GM18526 (cell line): Measurements from ENCODE around the gene STPG4.

Experiments
- POLR2A ChIP-seq: IDR thresholded peaks from 3 replicates; pipeline ENCODE4 v1.6.1; 2011; ENCODE audit not compliant: insufficient read length; ENCODE audit errors: extremely low read depth

The STPG4 gene

DNA sequence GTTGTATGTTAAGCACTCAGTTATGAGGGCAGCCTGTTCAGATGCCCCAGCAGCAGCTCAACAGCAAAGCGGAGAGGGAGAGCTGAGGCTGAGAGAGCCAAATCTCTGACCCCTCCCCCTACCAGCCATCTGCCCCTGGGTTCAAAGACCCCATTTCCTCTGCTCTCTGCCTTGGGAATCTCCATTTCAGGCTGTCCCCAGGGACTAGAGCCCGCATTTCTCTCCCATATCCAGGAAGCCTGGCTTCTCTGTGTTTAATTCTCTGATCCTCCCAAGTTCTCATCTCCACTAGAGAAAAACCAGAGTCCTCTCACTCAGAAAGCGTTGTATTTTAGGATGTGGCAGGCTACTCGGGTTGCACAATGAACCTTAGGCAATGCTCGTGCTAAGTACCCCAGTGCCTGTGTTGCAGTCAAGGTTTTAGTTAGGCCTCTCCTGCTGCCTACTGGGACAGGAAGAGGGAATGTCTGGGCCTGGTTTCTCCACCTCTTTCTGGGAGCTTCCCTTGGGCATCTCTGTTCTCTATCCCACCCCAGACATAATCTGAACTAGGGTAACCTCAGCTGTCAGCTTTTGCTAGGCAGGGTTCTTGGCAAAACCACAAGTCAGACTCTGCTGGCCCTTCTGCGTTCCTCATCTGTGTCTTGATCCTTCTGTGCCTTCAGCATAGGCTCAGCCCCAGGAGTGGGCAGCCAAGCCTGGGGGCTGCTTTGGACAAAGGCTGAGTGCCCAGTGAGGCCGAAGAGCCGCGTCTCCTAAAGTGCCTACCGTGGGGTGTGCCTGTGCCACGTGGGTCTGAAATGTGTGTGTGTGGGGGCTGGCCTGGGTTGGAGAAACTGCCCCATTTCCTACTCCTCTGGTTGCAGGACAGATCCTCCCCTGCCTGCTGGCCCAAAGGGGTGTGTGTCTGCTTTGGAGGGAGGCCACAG lies 96.8 kb downstream of the STPG4 start:
- TF ChIP-seq POLR2A = no peak

DNA sequence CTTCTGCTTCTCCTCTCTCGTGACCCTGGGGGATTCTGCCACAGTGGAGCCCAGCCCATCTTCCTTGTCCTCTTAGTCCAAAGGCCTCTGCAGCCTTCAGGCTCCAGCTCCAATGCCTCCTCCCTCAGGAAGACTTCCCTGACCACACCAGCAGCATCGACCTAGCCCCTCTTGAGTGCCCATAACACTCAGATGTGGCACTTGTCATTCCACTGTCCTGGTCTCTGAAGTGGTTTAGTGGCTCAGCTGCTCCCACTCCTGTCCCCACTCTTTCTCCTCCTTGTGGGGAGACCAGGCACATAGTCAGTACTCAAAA lies 97.5 kb downstream of the STPG4 start:
- TF ChIP-seq POLR2A = no peak

DNA sequence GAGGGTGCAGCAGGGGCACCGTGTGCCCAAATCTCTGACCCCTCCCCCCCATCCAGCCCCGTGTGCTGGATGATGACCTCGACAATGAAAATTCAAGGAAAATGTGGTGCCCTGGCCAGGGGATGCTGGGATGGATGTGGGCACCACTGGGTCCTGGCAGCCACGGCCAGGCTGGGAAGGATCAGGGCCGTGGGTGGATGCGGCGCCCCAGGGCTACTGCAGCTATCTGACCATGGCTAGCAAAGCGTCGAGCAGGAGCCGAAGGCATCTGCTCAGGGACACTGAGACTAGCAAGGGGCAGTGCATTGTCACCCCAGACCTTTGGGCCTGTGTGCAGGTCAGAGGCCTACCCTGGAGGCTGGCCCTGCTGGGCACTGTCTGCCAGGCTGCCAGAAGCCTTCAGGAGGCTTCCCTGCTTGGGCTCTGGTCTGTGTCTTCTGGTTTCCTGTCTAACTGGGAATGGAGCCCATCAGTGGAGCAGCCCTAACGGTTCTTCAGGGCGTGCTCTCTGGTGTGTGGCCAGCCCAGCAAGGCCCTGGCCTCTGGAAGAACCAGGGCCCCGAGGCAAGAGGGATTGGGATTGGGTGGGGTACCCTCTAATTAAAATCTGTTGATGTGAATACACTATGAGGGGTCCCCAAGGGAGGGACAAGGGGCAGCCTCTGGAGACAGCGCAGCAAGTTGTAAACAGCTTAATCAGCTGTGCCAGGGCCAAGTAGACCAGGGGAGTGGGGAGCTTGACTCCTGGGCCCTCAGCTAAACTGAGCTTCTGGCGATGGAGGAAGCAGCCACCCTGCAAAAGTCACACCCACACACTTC lies 98.0 kb downstream of the STPG4 start:
- no peak for TF ChIP-seq POLR2A

DNA sequence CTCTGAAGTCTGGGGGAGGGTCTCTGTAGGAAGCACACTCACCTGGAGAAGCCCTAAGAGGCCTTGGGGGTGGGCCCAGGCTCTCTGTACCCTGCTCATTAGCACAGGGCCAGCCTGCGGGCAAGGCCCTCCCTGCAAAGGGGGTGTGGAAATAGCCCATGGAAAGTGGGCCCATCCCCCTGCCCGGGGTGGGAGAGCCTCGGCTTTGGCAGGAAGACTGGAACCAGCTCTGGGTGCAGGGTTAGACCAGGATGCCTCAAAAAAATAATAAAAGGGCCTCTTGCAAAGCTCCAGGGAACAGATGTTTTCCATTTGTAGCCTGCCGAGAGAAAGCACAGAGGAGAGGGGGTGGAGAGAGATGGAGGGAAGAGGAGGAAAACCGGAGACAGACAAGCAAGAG lies 98.7 kb downstream of the STPG4 start:
- TF ChIP-seq POLR2A = no peak

DNA sequence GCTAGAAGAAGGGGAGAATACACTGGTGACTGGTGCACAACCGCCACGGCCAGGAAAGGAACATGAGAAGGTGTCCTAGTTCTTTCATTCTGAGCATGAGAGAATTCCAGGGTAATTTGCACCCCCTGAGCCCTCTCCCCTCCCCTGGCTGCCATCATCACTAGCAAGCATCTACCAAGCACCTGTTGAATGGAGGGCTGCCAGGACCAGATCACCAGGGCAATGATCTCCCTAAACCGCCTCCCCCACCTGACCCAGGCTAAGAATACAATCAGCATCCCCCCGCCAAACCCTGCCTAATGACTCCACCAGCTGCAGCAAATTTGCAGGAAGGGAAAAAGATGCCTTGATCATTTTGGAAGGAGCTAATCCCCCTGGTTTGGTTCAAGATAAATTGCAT lies 100.2 kb downstream of the STPG4 start:
- no peak for TF ChIP-seq POLR2A

DNA sequence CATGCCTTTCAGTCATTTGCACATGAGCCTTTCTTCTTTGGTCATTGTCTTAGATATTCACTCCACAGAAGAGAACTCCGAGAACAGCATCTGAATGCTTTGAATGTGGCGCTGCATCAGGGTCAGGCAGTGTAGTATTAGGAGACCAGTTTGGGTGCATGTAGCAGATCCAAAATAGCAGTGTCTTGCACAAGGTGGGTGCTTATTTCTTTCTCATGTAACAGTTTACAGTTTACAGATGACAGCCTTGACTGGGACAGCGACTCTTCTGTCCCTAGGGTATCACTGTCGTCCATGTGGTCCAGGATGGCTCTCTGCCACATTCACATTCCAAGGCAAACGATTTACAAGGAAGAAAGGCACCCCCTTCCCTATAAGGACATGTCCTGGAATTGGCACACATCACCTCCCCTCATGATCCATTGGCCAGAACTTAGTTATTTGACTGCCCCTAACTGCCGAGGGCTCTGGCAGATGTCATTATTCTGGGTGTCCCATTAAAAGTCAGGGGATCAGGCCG lies 101.0 kb downstream of the STPG4 start:
- TF ChIP-seq POLR2A = no peak

DNA sequence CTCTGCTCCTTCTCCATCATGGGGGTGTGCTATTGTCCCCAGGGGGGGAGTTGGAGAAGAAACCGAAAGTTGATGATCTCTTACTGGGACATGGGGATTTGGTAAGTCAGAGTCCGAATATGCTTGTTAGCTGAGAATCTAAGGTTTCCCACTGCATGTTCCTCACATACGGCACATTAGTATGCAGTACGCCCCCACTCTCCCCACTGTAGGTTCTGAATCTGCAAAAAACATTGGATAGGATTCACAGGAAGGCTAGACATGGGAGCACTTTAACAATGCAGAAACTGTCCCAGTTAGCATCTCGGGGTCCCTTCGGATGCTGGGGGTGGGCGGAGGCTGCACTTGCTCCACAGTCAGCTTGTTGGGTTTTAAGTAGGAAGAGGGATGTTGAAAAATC lies 102.3 kb downstream of the STPG4 start:
- no peak for TF ChIP-seq POLR2A

DNA sequence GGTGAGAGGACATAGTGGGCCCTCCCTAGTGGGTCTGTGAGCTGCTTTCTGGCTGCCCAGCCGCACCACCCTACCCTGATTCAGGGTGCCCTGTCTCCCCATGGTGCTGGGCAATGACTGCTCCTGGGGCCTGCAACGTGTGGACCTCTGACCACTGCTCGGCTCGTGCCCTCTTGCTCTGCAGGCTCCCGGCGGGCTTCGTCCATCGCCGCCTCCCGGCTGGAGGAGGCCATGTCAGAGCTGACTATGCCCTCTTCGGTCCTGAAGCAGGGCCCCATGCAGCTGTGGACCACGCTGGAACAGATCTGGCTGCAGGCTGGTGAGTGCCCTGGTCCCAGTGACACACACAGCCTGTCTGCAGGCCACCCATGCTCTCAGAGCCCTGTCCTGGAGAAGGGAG lies 103.5 kb downstream of the STPG4 start:
- no peak for TF ChIP-seq POLR2A

DNA sequence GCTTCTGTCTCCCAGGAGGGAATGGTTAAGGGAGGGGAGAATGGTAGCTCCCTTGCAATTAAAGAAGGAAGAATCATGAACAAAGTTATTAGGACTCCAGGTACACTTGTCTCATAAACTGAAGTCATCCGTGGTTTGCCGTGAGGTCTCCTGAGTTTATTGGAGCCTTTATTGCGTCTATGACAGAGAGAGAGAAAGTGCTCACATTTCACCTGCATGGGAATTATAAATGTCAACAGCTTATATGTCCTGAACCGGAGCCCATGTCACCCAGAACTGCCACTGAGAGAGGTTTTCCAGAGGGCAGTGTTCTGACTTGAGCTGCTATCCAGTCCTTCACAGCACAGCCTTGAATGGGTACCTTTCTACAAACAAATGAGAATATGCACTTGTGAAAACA lies 104.3 kb downstream of the STPG4 start:
- TF ChIP-seq POLR2A = no peak

DNA sequence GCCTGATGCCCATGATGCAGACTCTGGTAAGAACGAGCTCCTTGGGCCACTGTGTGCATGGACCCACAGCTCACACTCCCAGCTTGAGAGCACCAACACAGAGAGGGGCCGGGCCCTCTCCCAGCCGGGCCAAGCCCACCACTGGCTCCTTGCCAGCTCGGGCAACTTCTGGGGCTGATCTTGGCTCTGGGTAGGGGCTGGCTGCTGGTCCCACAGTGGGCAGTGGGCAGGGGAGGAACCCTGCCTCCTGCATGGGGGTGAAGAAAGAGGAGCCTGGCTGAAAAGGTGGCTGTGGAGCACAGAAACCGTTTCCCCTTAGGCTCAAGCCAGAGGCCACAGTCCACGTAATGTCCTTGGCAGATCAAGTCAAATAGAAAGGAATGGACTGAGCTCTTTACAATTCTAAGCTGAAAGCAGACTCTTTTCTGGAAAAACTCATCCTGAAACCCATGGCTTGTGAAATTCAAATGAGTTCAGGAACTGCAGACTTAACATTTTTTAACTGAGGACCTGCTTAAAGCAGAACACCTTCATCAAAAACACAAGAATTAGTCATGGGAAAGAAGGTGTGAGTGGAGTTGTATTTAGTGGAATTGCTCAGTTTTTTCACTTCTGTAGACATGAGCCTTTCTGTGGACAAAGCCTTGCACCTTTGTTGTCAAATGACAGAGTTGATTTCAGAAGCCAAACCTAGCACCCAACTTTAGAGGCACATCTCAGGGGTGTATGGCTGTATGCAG lies 104.9 kb downstream of the STPG4 start:
- TF ChIP-seq POLR2A = no peak

DNA sequence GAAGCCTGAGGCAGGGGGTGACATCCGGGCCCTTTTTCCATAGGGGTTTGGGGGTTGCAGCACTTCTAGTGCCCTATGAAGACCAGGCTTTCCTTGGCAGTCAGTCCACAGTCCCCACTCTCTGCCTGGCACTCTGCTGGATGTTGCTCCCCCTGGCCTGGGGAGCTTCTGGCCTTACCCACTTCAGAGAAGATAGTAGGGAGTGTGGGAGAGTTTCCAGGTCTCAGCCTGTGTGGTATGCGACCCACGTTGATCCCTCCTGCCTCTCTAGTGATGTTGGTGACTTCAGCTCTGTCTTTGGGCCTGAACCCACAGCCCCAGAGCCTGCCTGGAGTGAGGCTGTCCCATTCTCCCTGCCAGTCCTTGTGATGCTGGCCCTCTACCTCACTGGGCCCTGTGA lies 105.6 kb downstream of the STPG4 start:
- TF ChIP-seq POLR2A = no peak

DNA sequence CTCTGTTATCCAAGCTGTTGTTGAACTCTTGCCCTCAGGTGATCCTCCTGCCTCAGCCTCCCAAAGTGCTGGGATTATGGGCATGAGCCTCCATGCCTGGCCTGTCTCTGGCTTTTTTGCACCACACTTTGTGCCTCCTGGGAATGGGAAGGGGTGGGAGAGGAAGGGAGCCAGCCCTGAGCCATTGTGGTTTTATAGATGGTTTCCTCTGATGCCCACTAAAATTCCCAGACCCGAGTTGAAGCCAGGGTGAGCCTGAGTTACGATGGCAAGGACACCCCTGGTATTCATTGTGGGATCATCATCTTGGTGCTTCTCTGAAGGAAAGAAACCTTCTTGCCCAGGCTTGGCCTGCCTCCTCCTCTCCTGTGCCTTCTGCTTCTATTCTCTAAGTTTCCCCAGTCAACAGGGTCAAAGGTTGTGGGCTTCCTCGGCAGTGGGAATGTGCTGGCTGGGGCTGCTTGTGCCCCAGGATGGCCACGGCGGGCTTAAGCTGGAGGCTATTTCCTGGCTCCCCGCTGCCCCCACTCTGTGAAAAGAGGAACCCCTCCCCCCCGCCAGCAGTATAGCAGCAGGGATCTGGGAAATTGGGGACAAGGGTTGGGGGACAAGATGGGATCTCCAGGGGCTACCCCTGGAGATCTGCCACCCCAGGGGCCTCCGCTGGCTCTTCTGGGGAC lies 106.2 kb downstream of the STPG4 start:
- TF ChIP-seq POLR2A = no peak

DNA sequence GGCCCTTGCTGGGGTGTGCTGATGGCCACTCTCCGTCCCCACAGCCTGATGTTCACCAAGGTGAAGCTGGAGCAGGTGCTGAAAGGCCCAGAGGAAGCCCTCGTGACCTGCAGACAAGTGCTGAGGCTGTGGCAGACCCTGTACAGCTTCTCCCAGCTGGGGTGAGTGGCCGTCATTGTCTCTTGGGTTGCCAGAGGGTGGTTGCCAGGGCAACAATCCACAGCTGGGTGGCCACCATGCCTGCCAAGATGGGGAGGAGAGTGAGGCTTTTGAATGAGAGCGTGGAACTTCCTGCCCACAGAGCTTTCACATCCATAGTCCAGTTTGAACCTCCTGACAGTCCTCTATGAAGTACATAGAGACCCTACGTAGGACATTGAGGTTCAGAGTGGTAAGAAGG lies 108.8 kb downstream of the STPG4 start:
- no peak for TF ChIP-seq POLR2A

DNA sequence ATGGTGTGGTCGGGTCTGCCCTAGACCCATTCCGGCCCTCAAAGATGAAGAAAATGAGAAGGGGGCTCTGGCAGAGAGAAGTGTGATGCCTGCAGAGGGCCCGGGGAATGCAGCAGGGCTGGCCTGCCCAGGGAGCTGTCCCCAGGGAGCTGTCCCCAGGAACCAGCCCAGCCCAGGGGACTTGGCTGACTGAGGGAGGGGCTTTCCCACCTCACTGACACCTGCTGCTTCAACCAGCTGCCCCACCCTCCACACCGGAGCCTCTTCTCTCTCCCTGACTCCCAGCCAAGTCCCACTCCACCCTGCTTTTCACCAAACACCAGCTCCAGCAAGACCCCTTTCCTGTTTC lies 111.2 kb downstream of the STPG4 start:
- no peak for TF ChIP-seq POLR2A
